Measurements from ENCODE around the gene PML.
"Not testable (repeated sequence)": the region's sequence is repeated elsewhere in the genome, so short reads cannot be mapped to it uniquely, and the experiment has no call there.

PML gene

DNA sequence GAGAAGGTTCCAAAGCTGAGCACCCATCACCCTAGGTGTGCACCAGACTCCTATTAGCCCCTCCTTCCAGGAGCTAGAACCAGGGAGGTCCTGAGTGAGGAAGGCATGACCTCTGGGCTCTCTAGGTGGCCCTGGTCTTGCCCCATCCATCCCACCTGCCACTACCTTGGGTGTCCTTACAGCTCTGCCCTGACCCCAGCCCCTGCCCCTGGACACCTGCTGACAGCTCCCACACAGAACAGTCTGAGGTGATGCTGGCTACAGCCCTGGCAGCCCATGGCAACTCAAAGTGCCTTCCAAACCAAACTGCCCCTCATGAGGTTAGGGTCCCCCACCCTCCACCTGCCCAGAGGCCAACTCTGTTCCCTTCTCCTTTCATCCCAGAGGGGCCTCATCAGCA lies 50.7 kb downstream of the PML start:
- TF ChIP-seq, protein P1, sequence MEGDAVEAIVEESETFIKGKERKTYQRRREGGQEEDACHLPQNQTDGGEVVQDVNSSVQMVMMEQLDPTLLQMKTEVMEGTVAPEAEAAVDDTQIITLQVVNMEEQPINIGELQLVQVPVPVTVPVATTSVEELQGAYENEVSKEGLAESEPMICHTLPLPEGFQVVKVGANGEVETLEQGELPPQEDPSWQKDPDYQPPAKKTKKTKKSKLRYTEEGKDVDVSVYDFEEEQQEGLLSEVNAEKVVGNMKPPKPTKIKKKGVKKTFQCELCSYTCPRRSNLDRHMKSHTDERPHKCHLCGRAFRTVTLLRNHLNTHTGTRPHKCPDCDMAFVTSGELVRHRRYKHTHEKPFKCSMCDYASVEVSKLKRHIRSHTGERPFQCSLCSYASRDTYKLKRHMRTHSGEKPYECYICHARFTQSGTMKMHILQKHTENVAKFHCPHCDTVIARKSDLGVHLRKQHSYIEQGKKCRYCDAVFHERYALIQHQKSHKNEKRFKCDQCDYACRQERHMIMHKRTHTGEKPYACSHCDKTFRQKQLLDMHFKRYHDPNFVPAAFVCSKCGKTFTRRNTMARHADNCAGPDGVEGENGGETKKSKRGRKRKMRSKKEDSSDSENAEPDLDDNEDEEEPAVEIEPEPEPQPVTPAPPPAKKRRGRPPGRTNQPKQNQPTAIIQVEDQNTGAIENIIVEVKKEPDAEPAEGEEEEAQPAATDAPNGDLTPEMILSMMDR (IDR thresholded peaks at IDR 0.05; ENCODE audit: low read depth, low read length) = no peak
- Histone ChIP-seq H3K9me3 (no peaks in the 10 kb centered on the region), H3K27me3 (no peaks in the 10 kb centered on the region), H3K4me3 (ENCODE audit: low read depth, low read length) (no peak overlapping the region), H3K4me1 (no peaks in the 10 kb centered on the region), H3K36me3 (no peaks in the 10 kb centered on the region)
- DNase-seq = no peak

DNA sequence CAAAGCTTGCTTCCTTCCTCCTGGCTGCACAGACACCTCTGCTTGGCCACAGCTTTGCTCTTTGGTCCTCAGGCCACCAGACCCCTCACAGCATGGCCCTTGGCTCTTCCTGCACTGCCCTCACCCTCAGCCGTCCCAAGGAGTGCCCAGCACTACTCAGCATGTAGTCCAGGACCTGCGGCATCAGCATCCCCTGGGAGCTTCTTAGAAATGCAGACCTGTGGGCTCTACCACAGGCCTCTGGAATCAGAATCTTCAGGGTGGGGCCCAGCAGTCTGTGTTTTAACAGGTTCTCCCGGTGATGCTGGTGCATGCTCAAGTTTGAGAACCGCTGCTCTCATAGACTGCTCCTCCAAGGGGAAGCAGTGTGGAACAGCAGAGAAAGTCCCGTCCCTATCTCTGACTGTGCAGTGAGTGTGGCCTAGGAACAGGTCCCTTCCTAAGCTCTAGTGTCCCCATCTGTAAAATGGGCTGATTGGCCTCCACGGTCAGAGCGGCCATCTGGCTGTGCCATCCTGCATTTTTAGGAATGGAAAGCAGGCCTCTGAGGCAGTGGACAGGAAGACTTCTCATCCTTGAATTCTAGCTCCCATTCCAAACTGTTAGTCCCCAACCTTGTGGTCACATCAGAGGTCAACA lies 51.2 kb downstream of the PML start:
- no peak for DNase-seq
- H3K4me3 ChIP-seq (ENCODE audit: low read depth, low read length) = no peak overlapping the region
- H3K36me3 ChIP-seq = no peaks in the 10 kb centered on the region
- no peaks in the 10 kb centered on the region for H3K9me3 ChIP-seq
- TF ChIP-seq, protein P1 (IDR thresholded peaks at IDR 0.05; ENCODE audit: low read depth, low read length) = no peak
- H3K4me1 ChIP-seq = no peaks in the 10 kb centered on the region
- H3K27me3 ChIP-seq = no peaks in the 10 kb centered on the region

DNA sequence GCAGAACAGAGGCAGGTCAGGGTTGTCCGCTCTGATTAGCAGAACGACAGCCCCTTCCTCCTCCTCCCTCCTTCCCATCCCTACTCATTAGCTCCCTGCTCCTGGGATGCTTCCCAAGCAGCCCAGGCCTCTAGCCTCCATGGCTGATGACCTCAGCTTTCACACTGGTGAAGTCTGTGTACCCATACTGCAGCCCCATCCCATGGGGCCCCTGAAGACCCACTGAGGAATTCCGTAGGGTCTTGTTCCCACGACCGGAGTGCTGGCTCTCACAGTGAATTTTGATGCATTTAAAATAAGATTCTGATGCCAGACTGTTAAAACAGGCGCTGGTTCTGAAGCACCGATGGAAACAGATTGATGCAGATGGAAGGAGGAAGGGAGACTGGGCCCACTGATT lies 51.8 kb downstream of the PML start:
- Histone ChIP-seq H3K4me3 (ENCODE audit: low read depth, low read length) (no peak overlapping the region), H3K9me3 (no peaks in the 10 kb centered on the region), H3K4me1 (no peaks in the 10 kb centered on the region), H3K27me3 (no peaks in the 10 kb centered on the region), H3K36me3 (no peaks in the 10 kb centered on the region)
- DNase-seq = no peak
- TF ChIP-seq, protein P1 (IDR thresholded peaks at IDR 0.05; ENCODE audit: low read depth, low read length) = no peak

DNA sequence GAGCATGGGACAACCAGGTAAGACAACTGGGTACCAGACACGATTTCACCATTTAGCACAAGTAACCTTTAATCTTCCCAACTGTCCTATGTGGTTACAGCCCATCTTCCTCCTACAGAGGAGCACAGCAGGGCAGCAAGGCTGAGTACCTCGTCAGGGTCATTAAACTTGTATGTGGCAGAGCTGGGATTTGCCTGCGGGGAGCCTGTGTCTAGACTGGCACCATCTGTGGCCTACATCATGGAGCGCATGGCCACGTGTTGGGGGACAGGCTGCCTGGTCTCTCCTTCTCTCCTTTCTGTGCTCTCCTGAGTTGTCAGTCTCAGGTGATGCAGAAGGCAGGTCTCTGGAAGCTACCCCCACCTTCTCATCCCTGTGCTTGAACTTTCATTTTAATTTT lies 55.6 kb downstream of the PML start:
- no peaks in the 10 kb centered on the region for H3K4me1 ChIP-seq
- H3K4me3 ChIP-seq (ENCODE audit: low read depth, low read length) = no peak overlapping the region
- TF ChIP-seq, protein P1 (IDR thresholded peaks at IDR 0.05; ENCODE audit: low read depth, low read length) = no peak
- no peak for DNase-seq
- H3K9me3 ChIP-seq = no peaks in the 10 kb centered on the region
- no peaks in the 10 kb centered on the region for H3K27me3 ChIP-seq
- no peaks in the 10 kb centered on the region for H3K36me3 ChIP-seq

DNA sequence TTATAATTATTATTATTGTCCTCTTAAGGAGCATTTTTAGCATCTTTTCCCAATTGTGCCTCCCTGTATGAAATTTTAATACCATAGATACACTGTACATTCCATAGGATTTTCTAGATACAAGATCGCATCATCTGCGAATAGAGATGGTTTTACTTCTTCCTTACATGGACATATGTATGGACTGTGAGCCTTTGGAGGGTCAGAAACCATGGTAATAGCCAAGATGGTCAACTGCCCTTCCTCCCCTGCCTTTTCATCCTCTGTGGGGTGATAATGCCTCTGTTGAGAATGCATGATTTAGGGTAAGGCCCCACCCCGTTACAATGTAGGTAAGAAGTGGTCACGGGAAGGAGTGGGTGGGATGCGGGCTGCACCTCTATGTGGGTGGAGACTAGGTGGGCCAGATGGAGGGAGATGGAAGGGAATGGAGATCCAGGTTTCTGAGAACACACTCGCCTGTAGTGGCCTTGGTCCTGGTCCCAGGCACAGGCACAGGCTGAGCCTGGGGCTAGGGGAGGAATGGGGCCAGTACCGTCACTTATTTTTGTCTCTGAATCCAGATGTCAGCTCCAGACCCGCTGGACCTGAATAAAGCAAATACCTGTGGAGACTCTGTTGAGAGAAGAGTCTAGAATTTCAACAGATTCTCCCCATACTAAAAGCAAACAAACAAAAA lies 56.2 kb downstream of the PML start:
- TF ChIP-seq, protein P1 (IDR thresholded peaks at IDR 0.05; ENCODE audit: low read depth, low read length) = no peak
- DNase-seq = no peak
- Histone ChIP-seq H3K27me3 (no peaks in the 10 kb centered on the region), H3K4me1 (no peaks in the 10 kb centered on the region), H3K9me3 (no peaks in the 10 kb centered on the region), H3K4me3 (ENCODE audit: low read depth, low read length) (no peak overlapping the region), H3K36me3 (no peaks in the 10 kb centered on the region)

DNA sequence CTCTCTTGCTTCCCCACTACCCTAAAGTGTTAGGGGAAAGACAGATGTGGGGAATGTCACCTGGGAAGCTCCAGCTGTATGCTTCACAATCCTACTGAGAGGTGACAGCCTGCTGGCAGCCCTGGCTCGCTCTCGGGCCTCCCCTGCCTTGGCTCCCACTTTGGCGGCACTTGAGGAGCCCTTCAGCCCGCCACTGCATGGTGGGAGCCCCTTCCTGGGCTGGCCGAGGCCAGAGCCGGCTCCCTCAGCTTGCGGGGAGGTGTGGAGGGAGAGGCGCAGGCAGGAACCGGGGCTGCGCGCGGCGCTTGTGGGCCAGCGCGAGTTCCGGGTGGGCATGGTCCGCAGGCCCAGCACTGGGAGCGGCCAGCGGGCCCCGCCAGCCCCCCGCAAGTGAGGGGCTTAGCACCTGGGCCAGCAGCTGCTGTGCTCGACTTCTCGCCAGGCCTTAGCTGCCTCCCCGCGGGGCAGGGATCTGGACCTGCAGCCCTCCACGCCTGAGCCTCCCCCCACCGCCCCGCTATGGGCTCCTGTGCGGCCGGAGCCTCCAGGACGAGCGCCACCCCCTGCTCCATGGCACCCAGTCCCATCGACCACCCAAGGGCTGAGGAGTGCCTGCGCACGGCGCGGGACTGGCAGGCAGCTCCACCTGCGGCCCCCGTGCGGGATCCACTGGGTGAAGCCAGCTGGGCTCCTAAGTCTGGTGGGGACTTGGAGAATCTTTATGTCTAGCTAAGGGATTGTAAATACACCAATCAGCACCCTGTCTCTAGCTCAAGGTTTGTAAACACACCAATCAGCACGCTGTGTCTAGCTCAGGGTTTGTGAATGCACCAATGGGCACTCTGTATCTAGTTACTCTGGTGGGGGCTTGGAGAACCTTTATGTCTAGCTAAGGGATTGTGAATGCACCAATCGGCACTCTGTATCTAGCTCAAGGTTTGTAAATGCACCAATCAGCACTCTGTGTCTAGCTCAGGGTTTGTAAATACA lies 58.0 kb downstream of the PML start:
- H3K27me3 ChIP-seq; DNase-seq; H3K36me3 ChIP-seq; H3K4me3 ChIP-seq (ENCODE audit: low read depth, low read length); H3K9me3 ChIP-seq; H3K4me1 ChIP-seq: not testable (repeated sequence)
